ENCODE data around the gene SLC29A4.
"Not testable (repeated sequence)": the region's sequence is repeated elsewhere in the genome, so short reads cannot be mapped to it uniquely, and the experiment has no call there.

SLC29A4 gene

DNA sequence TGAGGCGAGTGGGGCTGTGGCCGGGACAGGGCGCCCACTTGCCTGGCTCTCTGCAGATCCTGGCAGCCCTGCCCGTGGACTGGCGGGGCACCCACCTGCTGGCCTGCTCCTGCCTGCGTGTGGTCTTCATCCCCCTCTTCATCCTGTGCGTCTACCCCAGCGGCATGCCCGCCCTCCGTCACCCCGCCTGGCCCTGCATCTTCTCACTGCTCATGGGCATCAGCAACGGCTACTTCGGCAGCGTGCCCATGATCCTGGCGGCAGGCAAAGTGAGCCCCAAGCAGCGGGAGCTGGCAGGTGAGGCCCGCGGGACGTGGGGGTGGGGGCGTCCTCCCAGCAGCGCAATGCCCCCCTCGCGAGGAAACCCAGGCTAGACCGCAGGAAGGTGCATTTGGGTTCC lies 17.6 kb downstream of the SLC29A4 start:
- DNase-seq = no peak

DNA sequence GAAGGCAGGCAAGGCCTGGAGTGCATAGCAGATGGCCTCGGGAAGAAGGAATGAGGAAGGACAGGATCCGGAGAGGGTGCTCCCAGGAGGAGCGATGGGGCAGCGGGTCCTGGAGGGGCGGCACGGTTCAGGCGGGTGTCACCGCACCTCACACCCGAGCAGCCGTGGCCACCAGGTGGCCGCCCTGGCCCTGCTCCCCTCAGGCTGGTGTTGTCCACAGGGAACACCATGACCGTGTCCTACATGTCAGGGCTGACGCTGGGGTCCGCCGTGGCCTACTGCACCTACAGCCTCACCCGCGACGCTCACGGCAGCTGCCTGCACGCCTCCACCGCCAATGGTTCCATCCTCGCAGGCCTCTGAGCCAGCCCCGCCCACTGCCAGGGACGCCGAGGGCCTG lies 19.8 kb downstream of the SLC29A4 start:
- DNase-seq = no peak

DNA sequence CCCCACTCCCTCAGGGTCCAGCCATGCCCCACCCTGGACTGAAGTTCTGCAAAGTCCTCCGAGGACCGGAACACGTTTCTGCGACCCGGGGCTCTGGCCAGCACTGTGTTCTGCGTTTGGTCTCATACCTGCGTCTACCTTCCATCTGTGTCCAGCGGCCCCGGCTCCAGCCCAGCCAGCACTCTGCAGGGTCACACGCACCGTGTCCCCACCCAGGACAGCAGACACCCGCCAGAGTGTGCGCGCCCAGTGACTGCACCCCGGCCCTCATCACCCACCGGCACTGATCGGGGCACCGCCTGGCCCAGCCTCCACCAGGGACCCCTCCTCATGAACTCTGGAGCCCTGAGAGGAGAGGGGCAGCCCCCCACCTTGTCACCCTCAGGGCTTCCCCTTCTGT lies 20.3 kb downstream of the SLC29A4 start:
- no peak for DNase-seq

DNA sequence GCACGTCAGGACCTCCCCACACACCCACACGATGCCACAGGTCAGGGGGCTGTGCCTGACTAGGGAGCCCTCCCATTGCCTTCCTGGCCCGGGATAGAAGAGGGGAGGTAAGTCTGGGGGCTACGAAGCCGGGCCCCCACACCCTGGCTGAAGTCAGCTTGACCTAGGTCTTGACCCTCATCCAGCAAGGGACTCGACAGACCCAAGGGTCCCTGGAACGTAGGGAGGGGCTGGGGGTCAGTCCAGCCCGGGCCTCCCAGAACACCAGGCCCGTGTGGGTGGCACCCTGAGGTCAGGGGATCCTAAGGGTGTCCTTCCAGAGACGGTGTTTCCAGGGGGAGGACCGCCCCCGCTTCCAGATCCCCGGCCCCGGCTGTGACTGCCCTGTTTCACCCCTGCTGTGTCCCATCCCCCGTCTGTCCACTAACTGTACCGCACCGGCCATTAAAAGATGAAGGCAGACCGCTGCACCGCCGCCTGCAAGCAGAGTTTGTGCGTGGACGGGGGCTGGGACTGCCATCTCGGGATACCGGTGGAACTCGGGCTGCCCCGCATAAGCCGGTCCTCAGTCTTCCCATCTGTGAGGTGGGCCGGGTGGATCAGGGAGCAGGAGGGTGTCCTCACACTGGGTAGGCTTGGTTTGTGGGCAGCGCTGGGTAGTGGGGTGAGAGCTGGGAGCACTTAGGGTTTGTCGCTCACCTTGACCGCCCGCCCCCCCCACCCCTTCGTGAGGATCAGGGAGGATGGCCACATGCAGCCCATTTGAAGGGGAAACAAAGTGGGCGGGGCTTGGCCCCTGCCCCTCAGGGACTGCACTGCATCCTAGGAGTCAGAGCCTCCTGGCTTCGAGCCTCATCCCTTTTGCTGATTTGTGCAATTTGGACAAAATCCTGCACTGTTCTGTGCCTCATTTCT lies 21.1 kb downstream of the SLC29A4 start:
- DNase-seq = no peak

DNA sequence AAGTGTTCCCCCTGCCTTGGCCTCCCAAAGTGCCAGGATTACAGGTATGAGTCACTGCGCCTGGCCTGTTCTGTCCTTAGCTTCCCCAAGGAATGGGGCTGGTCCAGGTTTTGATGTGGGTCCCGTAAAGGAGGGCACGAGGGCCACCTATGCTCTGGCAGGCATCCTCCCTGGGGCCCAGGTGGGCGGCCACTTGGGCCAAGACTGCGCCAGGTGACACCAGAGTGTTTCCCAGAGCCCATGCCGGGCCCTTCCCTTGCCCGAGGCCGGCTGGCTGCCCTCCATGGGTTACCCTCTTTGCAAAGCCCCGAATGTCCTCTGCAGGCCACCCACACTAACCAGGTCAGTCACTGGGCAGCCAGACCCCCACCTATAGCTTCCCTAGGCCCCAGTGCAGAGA lies 22.3 kb downstream of the SLC29A4 start:
- DNase-seq = not testable (repeated sequence)

DNA sequence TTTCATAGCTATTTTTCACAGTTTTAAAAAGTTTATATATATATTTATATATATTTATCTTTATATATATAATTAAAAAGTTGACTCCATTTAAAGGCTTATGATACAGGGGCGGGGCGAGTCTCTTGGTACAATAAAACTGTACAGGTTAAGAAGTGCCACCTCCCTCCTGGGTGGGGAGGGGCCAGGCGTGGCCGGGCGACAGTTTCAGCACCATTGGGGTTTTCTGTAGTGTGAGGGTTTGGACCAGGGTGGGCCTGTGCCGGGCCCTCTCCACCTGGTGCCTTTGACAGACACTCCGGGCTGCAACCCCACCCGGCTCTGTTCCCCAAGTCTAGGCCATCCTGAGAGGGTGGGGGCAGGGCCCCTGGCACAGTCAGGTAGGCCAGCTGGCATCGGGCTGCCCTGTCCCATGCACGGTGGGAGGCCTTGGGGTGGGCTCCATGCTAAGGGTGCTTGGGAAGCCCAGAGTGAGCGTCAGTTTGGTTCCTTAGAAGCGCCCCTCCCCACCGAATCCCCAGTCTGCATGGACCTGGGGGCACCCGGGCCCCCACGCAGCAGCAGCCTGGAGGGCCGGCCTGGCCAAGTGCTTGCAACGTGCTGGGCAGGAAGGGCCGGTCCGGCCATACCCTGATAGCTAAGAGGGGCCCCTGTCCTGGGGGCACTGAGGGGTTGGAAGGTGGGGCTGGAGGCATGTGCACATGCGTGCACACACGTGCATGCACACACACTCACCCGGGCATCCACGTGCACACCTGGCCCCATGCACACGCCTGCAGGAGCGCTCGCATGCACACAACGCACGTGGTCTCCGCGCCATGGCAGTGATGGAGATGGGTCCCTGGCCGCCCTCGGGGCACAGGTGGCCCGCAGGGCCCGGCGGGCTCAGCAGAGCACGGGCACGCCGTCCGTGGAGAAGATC lies 24.7 kb downstream of the SLC29A4 start:
- not testable (repeated sequence) for DNase-seq

DNA sequence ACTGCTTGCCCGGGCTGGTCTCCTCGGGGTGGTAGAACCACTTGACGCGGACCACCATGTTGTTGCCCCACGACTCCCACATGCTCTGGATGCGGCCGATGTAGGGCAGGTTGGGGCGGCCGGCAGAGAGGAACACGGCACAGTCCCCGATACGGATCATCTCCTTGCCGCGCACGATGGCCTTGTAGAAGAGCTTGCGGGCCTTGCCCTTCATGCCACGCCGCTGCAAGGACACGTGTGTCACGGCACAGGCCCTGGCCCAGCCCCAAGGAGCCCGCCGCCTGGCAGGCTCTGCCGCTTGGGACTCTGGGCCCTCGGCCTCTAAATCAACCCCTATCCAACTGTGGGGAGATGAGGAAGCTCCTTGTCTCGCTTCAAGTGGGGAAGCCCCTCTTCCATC lies 26.4 kb downstream of the SLC29A4 start:
- no peak for DNase-seq

DNA sequence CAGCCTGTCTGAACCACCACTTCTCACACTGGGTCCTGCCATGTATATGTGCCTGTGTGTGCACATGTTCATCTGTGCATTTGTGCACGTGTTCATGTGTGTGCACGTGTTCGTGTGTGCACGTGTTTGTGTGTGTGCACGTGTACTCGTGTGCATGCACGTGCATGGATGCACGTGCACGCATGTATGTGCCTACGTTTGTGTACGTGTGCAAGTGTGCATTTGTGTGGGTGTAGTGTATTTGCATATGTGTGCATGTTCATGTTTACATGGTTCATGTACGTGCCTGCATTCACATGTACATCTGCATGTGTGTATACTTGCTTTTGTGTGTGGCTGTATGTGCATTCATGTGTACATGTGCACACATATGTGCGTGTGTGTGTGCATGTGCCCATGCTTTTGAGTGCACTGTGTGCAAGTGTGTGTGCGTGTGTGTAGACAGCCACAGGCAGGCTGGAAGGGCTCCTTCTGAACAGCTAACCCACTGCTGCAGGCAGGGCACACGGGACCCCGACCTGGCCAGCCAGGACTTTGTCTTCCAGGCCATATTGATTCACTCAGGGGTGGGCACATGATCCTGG lies 28.2 kb downstream of the SLC29A4 start:
- DNase-seq = no peak

DNA sequence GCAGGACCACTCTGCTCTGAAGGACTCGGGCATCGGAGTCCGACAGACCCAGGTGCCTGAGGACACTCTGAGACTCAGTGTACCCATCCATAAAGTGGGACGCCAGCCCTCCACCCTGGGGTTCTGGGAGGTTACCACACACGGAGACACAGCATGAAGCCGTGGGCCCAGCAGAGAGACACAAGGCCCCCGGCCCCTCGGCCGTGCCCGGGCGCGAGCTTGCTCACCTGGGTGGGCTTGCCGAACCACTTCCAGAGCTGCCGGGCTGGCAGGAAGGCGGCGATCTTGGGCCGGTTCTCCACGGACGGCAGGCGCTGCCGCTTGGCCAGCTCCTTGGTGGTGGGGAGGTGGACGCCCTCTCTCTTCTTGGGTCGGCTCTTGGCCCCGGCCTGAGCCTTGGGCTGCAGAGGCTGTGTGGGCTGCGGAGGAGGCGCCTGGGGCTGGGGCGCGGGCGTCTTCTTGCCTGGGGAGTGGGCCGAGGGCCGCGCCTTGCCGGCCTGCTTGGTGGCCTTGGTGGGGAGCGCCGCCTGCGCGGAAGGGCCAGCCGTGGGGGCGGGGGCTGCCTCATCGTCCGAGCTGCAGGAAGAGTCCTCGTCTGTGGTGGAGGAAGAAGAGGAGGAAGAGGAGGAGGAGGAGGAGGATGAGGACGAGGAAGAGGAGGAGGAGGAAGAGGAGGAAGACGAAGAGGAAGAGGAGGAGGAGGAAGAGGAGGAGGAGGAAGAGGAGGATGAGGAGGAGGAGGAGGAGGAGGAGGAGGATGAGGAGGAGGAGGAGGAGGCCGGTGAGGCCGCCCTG lies 29.7 kb downstream of the SLC29A4 start:
- not testable (repeated sequence) for DNase-seq

DNA sequence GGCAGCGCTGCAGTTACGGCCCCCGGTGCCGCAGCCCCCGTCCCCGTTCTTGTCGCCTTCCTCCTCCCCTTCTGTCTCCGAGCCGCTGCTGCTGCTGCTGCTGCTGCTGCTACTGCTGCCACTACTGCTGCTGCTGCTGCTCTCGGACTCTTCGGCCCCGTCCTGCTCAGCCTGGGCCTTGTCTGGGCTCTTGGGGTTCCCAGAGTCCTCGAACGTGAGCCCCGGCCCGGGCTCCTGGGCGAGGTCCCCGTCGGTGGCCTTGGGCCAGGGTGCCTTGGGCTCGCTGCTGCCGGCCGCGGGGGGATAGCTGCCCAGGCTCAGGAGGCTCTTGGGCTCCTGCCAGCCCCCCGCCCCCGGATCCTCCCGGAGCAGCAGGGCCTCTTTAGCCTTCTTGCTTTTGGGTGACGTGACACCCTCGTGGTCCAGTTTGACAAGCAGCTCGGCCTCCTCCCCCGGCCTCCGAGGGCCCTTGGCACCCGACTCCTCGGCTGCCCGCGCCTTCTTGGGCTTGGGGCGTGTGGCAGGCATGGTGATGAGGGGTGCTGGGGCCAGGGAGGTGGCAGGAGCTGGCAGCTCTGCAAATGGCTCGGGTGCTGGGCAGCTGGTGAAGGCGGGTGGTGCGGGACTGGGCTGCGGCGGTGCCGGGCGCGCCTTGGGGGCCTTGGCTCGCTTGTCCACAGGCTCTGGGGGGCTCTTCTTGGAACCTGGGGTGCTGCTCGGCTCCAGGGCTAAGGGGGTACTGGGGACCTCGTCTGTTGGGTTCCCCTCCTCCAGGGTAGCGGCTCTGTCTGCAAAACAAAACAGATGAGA lies 30.5 kb downstream of the SLC29A4 start:
- not testable (repeated sequence) for DNase-seq

DNA sequence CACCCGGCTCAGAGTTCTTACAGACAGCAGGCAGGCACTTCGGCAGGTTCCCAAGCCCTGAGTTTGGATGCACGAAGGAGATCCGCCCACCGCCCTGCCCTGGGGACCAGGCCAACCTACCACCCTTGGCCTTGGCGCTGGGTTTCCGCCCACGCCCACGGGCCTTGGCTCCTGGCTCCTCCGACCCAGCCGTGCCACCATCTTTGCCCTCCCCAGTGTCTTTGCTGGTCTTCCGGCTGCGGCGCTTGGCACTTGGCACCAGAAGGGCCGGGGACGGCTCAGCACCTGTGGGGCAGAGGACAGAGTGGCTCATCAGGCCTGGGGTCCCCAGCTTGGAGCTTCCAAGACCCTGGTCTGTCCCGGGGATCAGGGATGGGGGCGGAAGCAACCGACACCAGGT lies 32.1 kb downstream of the SLC29A4 start:
- DNase-seq = no peak

DNA sequence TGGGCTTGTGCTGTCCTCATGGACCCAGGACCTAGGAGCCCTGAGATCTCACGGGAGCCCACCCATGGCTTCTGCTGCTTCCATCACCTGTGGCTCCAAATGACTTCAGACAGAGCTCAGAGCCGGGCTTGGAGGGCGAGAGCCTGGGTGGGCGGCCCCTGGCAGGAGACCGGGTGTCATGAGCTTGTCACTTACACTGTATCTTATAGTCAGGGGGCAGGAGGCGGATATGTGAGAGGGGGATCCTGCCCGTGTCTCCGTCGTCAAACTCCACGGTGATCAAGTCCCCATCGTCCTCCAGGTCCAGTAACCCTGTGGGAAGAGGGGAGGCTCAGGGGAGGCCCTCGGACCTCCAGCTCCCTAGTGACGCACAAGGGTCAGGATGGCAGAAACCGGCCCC lies 33.0 kb downstream of the SLC29A4 start:
- DNase-seq = no peak

DNA sequence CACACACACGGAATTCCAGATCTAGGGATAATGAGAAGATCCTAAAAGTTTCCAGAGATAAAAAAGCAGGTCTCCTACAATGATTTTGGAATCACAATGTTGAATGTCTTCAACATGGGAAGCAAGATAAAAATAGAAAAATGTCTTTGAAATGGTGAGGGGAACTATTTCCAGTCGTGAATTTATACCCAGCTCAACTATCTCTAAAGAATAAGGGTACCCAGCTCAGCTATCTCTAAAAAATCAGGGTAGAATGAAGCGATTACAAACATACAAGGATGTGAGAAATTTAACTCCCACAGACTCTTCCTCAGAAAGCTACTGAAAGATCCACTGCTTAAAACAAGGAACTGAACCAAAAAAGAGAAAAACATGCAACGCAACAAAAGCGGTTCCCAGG lies 35.9 kb downstream of the SLC29A4 start:
- DNase-seq = not testable (repeated sequence)

DNA sequence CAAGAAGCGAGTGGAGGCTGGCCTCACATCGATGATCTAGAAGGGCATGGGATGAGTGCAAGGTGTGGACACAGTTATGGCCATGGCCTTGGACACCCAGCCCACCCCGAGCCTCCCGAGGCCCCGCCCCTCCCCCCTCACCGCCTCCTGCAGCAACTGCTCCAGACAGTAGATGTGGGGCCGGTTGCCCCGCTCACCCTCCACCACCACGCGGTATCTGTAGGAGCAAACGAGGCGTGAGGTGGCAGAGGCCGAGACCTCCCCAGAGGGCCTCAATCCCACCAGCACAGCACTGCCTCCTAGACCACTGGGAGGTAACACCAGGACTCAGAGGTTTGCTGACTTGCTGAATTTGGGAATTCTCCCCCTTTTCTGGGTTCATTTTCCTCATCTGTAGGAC lies 37.6 kb downstream of the SLC29A4 start:
- no peak for DNase-seq

DNA sequence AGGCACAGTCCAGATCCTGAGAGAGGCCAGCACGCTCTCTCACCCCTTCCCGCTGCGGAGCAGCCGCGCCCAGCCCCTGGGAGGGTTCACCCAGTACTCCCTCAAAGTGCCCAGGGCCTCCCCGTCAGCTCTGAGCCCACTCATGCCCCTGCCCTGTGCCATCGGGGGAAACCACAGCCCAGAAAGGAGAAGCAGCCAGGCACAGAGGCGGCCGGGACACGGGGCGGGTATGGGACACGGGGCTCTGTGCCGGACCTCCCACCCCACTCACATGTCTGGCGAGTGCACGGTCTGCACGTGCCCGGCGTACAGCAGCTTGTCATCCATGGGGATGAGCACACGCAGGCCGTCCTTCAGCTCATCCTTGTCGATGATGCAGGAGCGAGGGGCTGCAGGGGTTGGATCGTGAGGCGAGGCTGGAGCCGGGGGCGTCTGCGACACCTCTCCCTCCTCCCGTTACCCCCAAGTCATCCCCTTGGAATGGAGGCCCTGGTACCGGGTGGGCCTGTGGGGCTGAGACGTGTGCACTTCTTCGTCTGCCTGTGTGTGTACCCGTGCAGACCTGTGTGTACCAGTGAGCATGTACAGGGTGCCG lies 38.2 kb downstream of the SLC29A4 start:
- no peak for DNase-seq

DNA sequence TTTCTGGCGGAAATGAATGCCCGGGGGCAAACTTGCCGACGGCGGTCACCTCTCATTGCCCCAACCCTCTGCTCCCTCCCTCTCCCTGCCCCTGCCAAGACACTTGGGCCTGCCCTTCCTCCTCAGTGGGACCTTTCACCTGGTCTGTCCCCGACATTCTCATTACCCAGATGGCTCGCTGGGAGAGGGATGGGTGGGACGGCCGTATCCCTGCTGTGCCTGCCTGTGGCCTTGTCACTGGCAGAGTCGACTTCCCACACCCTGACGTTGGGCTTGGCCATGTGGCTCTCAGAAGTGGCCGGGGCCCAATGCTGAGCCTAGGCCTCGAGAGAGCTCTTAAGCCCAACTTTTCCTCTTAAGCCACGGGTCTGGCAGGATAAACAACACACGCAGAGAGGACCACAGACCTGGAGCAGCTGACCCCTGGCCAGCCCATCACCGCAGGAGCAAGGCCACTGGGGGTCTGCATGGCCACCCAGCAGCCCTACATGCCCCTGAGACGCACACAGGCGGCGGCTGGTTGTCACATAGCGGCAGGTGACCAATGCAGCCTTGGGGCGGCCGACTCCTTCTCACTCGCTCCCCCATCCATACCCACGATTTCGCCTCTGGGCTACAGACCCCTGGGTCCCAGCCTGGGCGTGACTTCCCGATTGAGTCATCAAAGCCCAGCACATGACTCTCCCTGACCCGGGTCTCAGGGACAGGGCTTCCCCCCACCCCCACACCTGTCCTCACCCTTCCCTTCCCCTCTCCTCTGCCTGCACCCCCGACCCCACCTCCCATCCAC lies 40.1 kb downstream of the SLC29A4 start:
- no peak for DNase-seq

DNA sequence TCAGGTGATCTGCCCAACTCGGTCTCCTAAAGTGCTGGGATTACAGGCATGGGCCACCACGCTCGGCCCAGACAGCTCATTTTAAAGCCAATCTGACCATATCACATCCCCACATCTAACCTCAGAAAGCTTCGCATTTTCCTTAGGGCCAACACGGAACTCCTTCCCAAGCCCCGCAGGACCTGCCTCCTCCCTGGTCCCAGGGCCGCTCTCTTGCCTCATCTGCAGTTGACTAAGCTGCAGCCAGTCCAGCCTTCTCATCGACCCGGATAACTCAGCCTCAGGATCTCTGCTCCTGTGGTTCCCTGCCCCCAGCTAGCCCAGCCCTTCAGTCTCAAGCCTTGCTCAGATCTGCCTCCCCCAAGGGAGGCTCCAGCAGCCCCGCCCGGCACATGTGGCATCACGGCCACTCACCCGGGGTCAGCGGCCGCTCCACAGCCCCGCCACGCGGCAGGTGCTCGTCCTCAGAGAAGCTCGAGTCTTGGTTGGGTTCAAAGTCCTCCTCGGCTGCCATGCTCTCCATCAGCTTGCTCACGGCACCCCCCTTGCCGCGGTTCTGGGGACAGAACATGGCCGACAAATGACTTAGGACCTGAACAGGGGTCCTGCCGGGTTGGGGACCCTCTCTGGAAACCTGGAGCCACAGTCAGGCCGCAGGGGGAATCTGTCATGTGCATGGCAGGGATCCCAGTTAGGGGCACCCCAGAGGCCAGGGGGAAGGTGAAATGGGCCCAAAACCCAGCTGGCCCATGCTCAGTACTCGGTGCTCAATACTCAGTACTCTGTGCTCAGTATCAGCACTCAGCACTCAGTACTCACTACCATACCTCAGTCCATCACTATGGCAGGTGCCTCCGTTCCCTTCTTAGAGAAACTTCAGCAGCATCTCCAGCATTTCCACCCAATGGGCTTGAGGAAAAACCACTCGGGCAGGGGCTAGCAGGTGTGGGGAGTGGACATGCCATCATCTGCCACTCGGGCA lies 41.3 kb downstream of the SLC29A4 start:
- not testable (repeated sequence) for DNase-seq

DNA sequence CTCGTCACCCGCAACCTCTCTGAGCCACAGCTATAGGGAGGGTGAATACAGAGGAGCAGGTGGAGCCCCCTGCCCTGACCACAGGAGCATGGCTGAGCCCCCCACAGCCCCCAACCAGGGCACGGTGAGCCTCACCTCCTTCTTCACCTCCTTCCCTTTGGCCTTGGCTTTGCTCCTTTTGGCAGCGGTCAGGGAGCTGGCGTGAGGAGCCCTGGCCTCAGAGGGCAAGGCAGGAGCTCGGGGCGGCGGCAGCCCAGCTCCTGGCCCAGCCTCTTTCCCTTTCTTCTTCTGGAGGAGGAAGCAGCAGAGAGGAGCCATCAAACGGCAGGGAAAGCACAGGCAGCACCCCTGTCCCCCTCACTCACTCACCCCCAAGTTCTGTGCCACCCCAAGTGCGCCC lies 42.2 kb downstream of the SLC29A4 start:
- DNase-seq = no peak

DNA sequence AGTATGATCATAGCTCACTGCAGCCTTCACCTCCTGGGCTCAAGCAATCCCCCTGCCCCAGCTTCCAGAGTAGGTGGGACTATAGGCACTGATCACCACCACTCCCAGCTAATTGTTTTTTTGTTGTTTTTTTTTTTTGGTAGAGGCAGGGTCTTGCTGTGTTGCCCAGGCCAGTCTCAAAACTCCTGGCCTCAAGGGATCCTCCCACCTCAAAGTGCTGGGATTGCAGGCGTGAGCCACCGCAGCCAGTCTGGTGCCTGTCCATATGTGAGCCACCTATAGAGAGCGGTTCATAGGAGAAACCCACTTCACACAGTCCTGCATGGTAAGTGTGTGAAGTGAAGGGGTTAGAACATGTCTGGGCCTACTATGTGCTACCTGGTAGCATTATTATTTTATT lies 47.5 kb downstream of the SLC29A4 start:
- no peak for DNase-seq
